ENCODE measurements around the gene FGF19. TPM values are rescaled to one million over a fixed set of nuclear protein-coding genes. Genes with fewer than 3 reads are reported as not detected.

The FGF19 gene
- total RNA-seq, 1 donor from 2014 or later, result 3.5 TPM

Other genes with a start within 250 kb of the FGF19 start
- not detected in 2 replicates for gene LINC01488, start 222.4 kb downstream of the FGF19 start, total RNA-seq (ENCODE audit: low replicate concordance)
- 299 and 439 TPM in 2 replicates for gene CCND1, start 62.9 kb downstream of the FGF19 start, total RNA-seq (ENCODE audit: low replicate concordance)
- gene LTO1, start 28.7 kb downstream of the FGF19 start, total RNA-seq (ENCODE audit: low replicate concordance), result 21.5 and 24.6 TPM in 2 replicates
- 0.22 TPM in 1 of 2 replicates, not detected in the other for gene FGF4, start 71.3 kb upstream of the FGF19 start, total RNA-seq (ENCODE audit: low replicate concordance)
- not detected in 2 replicates for gene FGF3, start 115.4 kb upstream of the FGF19 start, total RNA-seq (ENCODE audit: low replicate concordance)